Fibroblast of skin of scalp (primary cell): ENCODE measurements around the gene DQX1.
"Not testable (repeated sequence)": the region's sequence is repeated elsewhere in the genome, so short reads cannot be mapped to it uniquely, and the experiment has no call there.

Experiments
- DNase-seq: peaks from one replicate; pipeline ENCODE4 v3.0.0-alpha.2; 2013

The DQX1 gene

DNA sequence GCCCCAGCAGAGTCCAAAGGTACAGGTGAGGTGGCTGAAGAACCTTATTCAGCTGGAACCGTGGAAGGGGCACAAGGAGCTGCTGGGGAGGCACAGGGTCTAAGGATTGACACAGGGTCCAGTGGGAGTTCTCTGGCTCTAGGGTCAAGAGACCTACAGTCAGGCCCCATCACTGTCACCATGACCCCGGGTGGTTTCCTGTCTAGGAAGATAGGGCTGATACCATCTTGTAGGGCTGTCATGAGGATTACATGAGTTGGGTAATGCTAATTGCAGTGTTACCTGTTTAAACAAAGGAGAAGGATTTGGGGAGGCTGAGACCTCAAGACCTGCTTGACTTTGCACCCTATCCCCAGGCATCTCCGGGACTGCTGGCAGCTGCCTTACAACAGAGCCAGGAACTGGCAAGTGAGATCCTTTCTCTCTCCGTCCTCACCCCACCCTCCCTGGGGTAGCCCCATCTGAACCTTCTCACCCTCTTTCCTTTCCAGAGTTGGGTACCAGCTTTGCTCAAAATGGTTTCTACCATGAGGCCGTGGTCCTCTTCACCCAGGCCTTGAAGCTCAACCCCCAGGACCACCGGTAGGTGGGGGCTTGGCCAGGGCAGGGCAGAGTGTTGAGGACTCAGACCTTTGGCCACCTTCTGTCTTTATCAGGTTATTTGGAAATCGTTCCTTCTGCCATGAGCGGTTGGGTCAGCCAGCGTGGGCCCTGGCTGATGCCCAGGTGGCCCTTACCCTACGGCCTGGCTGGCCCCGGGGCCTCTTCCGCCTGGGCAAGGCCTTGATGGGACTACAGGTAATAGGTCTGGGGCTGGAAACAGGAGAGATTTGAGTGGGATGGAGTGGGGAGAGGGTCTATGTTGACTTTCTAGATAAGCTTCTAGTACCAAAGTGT is 34.1 kb downstream of the DQX1 start:
- DNase-seq: no peak

DNA sequence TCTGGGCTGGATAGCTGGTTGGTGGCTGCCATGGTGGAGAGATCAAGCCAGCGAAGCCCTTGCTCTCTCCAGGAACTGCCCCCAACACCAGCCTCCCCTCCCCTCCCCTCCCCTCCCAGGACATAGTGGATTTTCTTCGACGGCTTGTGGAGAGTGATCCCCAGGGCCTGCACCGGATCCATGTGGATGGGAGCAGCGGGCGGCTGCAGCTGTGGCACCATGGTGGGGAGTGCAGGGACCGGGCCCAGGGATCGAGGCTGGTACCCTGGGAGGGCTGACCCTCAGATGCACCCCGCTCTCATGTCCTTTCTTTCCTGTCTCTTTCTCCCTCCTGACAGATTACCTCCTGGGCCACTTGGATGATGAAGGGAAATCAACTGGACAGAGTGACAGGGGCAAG is 36.1 kb downstream of the DQX1 start:
- no peak for DNase-seq

DNA sequence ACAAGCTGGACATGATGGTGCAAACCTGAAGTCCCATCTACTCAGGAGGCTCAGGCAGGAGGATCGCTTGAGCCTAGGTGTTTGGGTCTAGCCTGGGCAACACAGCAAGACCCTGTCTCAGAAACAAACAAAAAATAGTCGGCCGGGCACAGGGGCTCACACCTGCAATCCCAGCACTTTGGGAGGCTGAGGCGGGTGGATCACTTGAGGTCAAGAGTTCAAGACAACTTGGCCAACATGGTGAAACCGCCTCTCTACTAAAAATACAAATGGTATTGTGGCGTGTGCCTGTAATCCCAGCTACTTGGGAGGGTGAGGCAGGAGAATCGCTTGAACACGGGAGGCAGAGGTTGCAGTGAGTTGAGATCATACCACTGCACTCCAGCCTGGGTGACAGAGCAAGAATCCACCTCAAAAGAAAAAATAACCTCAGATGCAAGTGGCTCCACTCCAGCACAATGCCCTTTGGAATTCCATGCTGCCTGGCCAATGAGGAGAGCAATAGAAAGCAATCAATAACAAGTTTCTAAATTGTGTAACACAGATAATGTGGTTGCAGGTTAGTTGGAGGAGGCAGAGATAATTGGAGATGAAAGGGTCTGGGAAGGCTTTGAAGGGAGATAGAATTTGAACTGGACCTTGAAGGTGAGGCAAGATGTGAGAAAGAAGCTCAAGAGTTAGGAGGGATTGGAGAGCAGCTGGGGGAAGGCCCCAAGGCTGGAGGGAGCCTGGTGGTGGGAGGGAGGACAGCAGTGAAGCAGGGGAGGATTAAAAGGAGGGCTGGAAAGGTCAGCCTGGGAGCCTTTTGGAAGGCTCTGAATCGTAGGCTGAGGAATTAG is 37.2 kb downstream of the DQX1 start:
- DNase-seq: no peak

DNA sequence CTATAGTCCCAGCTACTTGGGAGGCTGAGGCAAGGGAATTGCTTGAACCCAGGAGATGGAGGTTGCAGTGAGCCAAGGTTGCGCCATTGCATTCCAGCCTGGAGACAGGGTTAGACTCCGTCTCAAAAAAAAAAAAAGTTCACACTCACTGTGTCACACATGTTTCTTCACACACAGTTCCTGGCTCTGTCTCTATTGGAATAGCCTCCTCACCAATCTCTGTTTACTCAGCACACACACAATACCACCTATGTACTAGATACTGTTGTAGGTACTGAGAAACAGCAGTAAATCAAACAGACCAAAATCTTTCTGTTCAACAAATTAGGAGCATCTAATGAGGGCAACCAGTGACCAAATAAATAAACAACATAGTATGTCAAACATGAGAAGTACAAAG is 39.9 kb downstream of the DQX1 start:
- DNase-seq: no peak

DNA sequence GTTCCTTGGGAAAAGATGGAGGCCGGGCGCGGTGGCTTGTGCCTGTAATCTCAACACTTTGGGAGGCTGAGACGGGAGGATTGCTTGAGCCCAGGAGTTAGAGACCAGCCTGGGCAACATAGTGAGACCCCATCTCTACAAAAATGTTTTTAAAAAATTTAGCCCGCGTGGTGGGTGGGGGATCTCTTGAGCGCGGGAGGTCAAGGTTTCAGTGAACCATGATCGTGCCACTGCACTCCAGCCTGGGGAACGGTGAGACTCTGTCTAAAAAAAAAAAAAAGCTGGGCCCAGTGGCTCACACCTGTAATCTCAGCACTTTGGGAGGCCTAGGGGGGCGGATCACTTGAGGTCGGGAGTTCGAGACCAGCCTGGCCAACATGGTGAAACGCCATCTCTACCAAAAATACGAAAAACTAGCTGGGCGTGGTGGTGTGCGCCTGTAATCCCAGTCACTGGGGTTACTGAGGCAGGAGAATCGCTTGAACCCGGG is 42.3 kb downstream of the DQX1 start:
- DNase-seq: not testable (repeated sequence)

DNA sequence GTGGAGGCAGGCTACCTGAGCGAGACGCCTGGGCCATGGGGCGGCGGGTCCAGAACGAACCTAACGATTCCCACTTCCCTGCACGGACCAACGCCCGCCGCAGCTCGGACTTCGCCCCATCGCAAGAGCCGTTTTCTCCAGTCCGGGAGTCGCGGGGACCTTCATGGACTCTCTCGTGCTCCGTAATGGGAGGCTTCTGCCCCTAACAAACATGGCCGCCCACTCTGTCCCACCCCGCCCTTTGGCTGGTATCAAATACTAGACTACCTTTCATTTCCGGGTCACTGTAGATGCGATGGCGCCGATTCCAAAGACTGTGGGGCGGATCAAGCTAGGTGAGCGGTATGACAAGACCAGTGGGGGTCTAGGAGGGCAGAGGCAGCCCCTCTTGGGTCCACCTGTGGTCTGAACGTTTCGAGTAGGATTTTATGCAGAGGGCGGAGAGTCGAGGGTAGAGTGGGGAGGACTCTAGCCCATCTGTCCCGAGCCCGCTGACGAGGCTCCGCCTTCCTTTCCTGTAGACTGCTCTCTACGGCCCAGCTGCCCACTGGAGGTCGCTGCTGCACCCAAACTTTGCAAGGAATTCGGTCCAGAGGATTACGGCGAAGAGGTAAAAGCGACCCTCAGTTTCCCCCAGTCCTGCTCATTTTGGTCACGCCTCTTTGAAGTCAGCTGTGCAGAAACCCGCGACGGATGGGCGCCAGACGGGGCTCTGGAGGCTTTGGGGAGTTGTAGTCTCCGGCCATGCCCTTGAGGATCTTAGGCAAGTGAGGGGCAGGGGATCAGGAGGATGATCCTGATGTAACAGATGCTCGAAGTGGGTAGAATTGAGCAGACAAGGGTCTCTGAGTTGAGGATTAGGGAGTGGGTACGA is 43.0 kb downstream of the DQX1 start, which contains the start of the genes CCDC142 and TTC31:
Gene CCDC142, minus strand, starts transcription at position 198 of the 874 bp plus-strand sequence. Its CDS starts 161 bp downstream, at position 37.
Gene TTC31, plus strand, starts transcription at position 281 of the 874 bp plus-strand sequence. Its CDS starts 15 bp downstream, at position 296.
- DNase-seq: peak; percentile 95

DNA sequence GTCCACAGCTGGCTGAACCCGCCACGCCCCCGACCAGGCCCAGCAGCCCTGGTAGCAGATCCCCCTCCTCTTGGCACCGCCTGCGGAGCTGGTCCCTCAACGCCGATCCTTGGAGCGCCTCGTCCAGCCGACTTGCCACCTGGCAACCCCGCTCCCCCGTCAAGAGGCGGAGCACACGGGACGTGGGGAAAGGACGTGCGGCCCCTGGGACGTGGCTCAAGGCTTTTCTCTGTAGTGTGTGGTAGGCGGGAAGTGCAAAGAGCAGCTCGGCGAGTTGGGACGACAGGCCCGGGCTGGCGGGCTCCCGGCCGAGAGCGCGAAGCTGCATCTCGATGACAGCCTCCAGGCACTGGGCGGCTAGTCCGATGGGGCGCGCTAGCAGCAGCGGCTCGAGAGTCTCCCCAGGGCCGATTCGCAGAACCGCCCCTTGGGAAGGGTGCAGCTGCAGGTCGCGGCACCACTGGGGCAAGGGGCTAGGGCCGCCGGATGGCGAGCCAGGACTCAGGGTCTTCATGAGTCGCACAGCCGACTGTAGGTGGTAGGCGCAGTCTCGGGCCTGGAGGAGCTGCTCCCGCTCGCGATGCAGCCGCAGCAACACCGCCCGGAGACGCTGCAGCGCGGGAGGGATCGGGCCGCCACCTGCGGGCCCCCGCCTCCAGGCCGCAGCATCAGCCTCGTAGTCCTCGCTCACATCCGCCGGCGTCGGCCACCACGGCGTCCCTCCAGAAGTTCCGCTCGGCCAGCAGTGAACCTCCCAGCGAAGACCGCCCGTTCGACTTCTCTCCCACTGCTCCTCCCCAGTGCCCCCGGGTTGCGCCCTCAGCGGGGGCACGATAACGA is 43.9 kb downstream of the DQX1 start:
- DNase-seq: no peak

DNA sequence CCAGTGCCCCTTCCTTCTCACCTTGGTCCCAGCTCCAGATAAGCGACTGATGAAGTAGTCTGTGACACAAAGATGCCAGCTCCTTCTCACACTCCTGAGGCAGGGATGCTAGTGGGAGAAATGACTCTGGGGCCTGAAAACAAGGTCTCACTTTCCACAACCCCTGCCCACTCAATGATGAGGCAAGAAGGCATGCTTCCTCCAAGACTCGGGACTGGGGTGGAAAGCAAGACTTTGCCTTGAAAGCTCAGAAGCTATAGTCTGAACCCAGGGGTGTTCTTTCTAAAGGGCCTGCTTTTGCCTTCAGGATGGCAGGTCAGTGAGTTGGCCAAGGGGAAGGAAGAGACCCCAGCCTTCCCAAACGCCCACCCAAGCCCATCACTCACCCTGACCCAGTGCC is 44.6 kb downstream of the DQX1 start:
- DNase-seq: no peak

DNA sequence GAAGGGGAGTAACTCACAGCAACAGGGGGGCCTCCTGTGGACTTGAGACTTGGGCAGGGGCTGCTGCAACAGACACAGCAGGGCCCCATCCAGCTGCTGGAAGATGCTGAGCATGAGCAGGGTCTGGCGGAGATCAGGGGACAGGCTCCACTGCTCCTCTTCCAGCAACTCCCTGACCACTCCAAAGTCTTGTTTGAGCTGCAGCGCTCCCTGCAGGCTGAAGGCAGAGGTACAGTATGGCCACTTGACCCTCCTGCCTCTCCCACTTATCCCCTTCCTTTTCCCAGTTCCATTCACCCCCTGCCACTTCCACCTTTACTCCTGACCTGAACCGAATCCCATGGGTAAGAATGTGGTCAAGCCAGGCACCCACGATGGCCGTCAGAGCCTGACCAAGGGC is 51.1 kb downstream of the DQX1 start:
- no peak for DNase-seq

DNA sequence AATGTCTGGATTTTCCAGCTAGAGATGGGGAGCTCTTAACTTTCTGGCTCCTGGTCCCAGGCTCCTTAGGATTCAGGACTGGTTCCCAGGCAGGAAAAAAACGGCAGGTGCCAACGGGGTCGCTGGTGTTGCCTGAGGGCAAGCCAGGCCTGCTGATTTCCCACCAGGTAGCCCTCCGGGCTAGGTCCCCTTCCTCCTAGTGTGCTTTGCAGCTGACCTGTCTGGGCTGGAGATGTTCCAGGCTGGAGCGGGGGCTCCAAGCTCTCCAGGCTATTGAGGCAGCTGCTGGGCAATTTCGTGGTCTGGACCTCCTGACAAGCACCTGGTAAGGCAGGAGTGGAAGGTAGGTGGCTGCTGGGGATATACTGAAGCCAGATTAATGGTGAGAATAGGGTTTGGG is 51.5 kb downstream of the DQX1 start:
- no peak for DNase-seq

DNA sequence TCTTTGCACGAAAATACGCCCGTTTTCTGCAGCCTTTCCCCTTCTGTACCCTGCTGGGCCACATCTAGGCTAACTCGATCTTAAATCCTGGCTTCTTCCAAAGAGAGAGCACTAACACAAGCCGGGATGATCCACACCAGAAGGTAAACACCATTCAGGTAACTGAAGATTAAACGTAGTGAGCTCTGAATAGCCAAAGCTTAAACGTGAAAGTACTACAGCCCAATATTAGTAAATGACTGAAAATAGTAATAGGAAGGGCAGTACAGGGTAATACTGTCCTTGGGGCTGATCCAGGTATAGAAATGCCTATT is 53.1 kb downstream of the DQX1 start:
- no peak for DNase-seq

DNA sequence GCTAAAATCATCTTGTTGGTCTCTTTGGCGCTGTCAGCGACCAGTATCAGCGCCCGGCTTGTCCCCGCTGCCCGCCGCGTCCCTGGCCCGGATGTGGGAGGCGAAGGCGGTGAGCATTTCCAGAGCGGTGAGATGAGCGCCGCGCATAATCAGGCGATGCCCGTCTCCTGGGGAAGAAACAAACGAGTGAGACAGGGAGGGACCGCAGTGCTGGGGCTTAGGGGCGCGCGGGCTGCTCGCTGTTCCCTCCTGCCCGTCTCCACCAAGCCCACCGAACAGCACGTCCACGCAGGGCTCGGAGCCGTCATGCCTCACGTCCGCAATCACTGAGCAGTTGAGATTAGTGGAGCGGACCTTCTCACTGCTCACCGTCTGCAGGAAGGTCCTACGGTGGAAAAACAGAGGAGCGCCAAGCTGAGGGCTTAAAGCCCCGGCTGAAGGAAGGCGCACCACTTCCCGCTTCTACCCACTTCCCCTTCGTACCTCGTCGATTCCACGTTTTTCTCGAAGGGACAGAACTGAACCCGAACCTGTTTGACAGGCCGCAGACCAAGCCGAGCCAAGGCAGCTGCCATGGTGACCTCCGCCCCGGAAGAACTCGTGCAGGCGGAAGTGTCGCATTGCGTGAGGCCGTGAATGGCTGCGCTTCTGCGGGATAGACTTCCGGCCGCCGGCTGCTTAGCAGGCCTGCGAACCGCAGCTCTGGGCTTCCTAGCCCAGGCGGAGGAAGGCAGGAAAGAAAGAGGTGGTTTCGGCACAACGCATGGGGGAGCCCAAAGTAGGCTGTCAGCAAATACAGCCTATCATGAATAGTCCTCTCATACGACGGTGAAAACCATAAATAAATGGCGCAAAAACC is 53.7 kb downstream of the DQX1 start, which contains the start of gene MRPL53:
Gene MRPL53, minus strand, starts transcription at position 595 of the 859 bp plus-strand sequence. Its CDS starts 20 bp downstream, at position 575.
- peak; percentile 95 for DNase-seq

DNA sequence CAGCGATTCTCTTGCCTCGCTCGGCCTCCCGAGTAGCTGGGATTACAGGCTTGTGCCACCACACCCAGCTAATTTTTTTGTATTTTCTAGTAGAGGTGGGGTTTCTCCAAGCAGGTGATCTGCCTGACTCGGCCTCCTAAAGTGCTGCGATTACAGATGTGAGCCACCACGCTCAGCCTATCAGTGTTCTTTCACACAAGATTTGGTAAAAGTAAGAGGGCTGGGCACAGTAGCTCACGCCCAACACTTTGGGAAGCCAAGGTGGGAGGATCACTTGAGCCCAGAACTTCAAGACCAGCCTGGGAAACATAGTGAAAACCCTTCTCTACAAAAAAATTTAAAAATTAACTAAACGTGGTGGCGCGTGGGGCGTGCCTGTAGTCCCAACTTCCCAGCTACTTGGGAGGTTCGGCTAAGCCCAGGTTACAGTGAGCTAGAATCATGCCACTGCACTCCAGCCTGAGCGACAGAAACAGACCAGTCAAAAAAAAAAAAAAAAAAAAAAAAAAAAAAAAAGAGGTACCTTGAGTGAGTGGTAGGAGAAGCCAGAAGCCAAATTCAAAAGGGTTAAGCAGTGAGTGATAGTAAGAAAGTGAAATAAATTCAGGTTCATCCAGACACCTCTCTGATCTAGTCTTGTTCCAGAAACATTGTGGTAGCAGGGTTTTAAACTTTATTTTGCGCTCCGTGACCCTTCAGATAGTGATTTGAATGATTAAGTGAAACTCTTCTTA is 54.5 kb downstream of the DQX1 start:
- DNase-seq: no peak

DNA sequence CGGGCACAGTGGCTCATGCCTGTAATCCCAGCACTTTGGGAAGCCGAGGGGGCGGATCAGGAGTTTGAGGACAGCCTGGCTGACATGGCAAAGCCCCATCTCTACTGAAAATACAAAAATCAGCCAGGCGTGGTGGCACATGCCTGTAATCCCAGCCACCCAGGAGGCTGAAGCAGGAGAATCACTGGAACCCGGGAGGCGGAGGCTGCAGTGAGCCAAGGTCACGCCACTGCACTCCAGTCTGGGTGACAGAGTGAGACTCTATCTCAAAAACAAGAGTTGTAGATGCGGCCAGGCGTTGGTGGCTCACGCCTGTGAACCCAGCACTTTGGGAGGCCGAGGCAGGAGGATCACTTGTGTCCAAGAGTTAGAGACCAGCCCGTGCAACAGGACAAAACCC is 55.3 kb downstream of the DQX1 start:
- not testable (repeated sequence) for DNase-seq
